NCI-H2081 treated with DMSO at 0.1 percent for 48 hours (cell line): Measurements from ENCODE around the gene SLCO3A1.

Experiments
- DNase-seq: peaks from one replicate; lab custom pipeline; 2025; lab: John Stamatoyannopoulos, UW

Gene SLCO3A1

DNA sequence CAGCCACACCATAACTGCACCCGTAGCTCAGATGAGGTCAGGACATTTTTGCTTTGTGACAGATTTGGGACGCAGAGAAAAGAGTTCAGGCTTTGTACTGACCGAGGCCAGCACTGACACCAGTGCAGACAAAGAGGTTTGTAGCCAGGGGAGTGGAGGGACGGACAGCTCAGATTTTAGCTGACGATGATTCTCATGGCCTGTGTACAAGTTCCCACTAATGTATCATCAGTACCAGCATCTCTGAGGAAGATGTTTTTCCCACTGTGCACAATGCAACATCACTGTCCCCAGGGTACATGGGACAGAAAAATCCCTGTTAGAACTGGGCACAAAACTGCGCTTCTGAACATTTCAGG, 112.7 kb downstream of the SLCO3A1 start:
- no peak for DNase-seq

DNA sequence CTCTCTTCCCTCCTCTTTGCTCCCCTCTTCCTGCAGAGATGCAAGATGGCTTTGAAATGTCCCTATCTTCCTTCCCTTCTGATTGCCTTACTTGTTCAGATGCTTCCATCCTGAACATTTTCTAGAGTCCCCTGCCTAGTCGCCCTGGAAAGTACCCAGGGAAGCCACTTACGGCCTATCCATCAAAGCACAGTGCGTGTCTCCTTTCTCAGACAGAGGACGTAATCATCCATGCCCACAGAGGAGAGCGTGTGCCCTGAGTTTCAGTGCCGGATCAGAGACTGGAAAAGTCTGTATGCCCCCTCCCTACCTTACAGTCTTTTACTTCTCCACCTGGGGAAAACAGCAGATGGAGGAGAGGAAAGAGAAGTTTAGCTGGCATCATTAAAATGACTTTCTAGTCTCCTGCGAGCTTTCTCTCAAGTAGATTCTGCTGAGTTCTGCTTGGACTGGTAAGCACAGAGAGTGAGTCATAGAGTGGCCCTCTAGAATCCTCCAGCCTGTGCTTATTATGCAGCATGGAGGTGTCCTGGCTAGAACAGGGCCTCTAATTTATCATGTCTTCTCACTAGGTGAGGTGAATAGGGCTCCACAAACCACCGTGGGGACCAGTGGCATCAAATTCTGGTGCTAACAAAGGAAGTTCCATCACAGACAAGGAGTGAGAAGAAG, 114.6 kb downstream of the SLCO3A1 start:
- DNase-seq: no peak

DNA sequence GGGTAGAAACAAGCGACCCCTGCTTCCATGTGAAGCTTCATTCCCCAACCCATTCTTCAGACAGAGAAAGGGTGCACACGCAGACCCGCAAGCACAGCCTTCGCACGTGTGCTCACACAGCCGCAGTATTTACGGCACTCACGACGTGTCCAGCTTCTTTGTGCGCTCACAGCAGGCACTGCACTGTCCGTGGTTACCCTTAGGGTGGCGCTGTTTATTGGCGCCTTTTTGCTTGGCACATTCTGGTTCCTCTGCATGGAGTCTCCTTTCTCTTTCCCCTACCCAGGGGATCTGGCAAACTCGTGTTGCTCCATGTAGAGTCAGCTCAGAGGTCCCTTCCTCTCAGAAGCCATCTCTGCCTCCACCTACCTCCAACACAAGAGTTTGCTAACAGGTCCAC, 115.1 kb downstream of the SLCO3A1 start:
- no peak for DNase-seq

DNA sequence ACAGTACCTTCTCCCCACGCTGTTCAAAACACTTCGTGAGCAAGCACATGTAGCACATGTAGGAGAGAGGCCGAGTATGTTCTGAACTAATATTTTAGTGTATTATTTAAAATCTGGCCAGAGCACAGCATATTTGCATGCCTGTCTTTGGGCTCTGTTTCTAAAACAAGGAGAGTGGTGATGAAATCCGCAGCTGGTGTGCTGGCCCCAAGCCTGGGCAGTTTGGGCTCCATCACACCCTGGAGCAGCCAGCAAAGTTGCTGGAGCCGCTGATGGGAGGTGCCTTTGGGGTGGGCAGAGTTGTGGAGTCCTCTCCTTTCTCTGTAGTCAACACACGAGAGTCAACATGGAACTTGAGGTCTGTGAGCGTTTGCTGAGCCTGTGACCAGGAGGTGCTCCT, 116.6 kb downstream of the SLCO3A1 start:
- DNase-seq: no peak

DNA sequence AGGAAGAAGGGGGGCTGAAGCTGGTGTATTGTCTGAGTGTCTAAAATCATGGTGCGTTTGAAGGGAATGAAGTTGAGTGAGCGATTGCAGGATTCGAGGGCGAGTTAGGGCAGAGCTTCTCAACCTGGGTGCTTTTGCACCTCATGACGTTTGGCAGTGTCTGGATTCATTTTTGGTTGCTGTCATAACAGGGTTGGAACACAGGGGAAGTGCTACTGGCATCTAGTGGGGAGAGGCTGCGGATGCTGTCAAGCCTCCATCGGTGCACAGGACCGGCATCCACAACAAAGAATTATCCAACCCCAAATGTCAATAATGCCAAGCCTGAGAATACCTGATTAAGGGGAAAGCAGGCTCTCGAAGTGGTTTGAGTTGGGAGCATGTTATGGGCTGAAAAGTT, 120.0 kb downstream of the SLCO3A1 start:
- no peak for DNase-seq

DNA sequence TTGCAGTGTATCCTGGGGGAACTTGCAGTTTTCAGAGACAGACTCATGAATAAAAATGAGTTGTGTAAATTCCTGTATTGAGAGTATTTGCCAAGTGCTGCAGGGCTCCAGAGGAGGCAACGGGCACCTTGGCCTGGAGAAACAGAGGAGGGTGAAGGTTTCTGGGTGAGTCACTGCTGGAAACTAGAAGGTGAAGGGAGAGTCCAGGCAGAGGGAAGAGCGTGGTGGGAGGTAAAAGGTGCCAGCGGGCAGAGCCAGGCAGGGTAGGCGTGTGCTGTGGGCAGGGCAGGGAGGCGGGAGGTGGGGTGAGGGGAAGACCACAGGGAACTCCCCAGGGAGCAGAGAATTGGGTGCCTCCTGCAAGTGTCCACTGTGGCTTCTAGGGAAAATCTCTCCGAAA, 120.8 kb downstream of the SLCO3A1 start:
- DNase-seq: no peak

DNA sequence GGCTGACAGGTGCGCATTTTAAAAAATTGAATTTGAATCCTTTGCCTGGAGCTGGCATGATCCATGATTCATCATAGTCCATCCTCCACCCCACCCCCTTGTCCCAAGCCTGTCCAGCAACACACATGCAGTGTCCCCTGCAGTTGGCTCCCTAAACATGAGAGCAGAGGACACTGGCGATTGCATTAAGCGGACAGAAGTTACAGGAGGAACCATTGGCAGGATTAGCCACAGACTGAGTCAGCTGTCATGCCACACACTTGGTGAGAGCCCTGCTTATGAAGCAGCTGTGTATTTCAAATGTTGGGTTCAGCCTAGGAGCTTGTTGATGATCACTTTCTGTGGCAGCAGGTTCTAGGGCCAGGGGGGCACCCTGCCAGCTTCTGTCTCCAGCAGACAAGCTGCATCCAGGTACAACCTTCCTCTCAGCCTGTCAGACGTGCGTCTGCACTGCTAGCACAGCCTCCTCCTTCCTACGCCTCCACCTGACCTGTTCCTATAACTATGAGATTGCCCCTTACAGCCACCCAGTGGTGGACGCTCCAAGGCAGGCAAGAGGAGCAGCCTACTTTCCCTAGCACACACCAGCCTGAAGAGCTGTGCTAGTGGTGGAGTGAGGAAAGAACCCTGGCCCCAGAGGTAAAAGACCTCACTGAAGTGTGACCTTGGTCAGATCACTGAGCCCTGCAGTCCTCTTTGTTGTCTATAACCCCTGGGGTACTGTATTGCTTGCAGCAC, 121.9 kb downstream of the SLCO3A1 start:
- DNase-seq: no peak

DNA sequence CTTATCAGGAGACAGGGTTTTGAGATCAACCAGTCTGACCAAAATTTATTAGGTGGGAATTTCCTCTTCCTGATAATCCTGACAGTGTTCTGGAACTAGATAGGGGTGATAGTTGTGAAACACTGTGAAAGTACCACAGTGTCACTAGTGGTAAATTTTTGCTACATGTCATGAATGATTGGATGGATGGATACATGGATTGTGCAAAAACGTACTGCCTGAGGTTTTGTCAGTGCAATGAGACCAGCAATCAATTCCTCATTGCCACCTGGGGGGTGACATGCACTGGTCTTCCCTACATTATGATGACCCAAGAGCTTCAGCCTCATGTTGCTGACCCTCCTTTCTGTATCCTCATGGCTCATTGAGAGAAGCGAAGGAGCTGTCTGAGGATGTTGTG, 123.5 kb downstream of the SLCO3A1 start:
- DNase-seq: no peak

DNA sequence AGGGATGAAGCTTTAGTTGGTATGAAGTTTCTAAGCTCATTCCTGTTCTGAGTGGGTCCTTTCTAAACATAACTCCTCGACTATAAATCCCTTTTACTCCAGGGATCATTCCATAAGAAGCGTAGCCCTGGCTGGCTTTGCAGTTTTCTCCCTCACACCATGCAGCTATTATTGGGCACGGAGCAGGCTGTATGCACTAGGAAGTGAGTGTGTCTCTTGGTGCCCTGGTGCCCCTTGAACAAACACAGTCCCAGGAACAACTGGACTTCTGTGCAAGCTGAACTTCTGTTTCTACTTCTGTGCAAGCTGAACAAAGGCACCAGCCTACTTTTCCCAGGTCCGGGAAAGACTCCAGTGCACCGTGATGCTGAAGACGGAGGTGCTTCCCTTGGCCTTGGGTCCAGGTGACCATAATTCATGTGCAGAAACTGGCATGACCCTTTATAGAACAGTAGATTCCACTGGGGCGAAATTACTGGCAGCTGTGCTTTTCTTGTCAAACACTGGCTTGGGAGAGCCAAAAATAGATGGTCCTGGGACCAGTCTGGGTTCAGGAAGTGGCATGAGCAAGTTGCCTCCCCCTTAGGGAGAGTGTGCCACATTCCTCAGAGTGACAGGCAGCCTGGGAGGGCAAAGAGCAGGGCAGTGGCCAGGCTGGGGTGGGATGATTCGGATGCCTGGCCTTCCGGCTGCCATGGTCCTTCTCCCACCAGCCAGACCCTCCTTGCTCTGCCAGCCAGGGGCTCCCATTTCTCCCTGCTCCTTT, 127.2 kb downstream of the SLCO3A1 start:
- no peak for DNase-seq

DNA sequence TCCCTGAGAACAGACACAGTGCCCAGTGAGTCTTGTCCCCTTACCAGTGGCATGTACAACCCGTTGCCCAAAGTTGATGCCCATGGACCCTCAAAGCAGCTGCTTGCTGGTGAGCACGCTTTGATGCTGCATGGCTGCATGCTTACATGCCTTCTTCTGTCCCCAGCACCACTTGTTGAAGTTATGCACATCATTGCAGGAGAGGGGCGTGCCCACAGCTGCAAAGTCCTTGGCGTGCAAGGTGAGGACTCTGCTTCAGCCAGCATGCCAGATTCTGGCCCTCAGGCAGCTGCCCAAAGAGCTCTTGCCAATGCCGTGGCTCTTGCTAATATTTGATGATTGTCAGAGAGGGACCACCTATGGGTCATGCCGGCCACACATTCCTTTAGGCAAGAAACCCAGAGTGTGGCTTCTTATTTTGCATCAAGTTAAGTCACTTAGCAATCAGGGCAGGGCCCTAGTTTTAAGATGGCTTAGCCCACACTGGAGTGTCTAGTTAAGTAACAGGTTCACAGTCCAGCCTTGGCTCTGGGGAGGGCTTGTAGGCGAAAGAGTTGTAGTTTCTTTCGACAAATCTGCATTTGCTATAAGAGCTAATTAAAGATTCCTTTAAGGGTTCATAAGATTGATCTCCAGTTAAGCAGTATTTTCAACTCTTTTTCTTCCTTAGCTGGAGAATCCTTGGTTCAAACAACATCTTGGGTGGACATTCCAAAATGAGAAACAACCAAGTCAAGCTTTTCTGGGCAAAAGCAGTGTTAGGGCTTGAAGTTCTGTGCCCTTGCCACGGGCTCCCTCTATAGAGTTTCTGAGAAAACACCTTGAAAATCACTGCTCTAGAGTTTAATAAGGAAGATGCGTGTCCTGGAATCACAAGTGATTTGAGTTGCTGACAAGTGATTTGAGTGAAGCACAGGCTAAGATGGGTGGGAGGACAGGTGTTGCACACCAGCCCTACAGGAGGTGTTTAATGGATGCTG, 128.6 kb downstream of the SLCO3A1 start:
- DNase-seq: no peak

DNA sequence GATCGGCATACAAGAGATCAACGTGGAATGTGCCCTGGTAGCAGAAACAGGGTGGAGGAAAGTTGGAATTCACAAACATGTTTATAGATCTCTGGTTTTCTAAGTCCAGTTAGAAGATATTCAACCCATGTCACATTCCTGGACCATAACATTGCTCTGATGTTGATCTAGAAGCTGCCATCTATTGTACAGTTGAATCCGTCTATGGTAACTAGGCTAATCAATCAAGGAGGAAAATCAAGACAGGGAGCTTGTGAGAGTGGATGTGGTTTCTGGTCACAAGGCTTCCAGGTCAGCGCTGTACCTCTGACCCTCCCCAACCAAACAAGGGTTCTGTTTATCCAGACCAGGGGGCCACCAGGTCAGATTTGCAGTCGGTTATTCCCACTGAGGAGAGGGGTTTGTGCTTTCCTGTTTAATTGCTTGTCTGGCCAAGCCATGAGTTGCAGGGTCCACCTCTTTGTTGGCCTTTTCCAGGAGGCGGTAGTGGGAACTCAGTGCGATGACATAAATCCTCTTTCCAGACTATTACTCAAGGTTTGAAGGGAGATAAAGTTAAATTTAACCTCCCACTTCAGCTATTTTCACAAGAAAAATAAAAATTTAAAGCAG, 130.3 kb downstream of the SLCO3A1 start:
- no peak for DNase-seq

DNA sequence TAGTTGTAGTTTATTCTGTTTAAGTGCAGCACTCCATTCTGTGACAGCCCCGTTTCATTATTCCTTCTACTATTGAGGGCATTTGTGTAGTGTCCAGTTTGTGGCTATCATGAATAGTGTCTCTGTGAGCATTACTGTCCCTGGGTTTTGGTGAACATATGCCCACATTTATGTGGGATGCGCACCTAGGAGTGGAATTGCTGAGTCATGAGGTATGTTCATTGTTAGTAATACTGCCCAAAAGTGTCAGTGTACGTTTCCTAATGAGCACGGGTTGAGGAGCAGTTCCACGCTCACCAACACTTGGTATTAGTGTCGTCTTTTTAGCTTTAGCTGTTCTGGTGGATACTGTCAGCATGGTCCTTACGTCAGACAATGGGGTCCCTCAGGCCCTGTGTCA, 131.8 kb downstream of the SLCO3A1 start:
- no peak for DNase-seq

DNA sequence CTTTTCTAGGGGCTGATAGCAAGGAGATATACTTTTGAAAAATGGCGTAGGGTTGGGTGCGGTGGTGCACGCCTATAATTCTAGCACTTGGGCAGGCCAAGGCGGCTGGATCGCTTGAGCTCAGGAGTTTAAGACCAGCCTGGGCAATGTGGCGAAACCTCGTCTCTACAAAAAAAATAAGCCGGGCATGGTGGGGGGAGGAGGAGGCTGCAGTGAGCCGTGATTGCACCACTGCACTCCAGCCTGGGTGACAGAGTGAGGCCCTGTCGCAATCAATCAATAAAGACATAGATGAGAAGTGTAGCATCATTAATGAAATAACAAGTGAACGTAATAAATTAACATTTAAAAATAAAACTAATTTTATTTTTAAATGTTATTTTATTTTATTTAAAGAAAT, 134.6 kb downstream of the SLCO3A1 start:
- DNase-seq: no peak

DNA sequence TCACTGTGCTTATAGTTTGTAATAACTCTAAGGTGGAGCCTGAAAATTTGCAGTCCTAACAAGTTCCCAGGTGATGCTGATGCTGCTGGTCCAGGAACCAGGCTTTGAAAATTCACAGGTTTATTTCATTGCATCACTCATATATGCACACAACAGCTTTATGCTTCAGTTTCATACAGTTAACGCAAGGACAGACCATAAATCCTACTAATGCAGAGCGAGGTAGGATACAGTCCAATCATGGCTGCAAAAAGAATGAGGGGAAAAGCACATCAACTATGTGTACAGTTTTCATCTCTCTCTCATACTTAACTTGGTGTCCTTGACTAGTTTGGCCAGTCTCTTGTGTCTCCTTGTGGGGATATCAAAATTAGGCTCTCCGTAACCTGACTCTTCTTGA, 135.1 kb downstream of the SLCO3A1 start:
- no peak for DNase-seq

DNA sequence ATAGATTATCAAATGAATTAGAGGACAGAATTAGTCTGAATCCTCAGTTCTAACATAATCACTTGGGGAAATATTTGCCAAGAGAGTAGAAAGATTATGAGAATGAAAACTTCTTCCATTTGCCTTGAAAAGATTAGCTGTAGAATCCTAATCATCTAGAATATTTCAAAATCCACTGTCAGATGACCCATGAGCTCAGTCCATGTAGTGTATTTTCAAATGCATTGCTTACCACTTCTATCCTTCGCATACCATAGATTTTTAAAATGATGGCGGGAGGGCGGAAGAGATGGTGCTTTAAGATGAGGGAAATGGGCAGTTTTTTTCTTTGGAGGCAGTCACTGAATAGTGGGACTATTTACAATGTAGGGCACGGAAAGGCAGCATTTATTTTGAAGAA, 136.3 kb downstream of the SLCO3A1 start:
- DNase-seq: no peak

DNA sequence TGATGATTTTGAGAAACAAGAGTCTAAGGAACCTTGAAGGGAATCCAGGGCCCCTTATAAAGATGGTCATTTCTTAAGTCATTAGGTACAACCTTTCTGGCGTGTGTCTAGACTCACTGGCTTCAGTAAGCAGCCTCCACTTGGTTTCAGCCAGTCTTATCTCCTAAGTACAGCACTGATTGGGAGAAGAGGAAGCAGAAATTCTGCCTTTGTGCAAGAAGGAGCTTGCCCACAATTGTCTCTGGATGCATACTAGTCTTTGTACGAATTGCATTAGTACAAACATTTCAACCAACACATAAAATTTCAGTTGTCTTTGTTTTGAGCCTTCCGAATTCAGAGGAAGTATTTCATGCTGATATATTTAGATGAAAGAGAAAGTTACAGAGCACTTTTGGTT, 139.4 kb downstream of the SLCO3A1 start:
- no peak for DNase-seq

DNA sequence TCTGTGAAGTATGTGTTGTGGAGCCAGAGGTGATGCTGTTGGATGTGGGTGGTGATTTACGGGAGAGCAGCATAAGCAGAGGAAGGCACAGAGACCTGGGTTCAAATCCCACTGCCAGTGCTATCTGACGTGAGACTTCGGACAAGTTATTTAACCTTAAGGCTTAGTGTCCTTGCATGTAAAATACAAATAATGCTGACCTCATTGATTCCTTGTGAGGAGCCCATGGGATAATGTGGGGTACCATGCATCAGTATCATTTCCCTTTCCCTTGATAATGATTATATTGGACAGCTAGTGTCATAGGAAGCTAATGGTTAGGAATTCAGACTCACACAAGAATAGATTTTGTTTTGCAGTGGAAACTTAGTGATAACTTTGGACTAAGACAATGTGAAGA, 141.6 kb downstream of the SLCO3A1 start:
- no peak for DNase-seq

DNA sequence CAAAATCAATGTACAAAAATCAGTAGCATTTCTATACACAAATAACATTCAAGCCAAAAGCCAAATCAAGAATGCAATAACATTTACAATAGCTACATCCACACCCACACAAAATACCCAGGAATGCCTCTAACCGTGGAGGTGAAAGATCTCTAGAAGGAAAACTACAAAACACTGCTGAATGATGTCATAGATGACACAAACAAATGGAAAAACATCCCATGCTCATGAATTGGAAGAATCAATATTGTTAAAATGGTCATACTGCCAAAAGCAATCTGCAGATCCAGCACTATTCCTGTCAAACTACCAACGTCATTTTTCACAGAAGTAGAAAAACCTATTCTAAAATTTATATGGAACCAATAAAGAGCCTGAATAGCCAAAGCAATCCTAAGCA, 143.7 kb downstream of the SLCO3A1 start:
- no peak for DNase-seq

DNA sequence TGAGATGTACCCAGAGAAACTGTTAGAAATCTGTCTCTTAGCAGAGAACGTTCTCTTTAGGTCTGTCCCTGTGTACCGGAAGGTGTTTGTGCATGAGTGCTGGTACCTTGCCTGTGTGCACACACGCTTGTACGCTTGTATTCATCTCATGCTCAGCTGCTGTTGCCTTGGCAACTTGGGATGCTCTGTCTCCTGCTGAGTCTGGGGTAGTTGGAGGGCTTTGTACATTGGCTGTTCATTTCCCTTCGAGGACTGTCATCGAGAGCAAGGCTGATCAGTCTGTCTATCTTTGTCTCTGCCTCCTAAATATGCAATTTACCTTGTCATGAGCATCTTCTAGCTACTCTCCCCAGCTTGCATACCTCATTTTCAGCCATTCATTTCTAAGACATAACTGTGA, 147.2 kb downstream of the SLCO3A1 start:
- no peak for DNase-seq

DNA sequence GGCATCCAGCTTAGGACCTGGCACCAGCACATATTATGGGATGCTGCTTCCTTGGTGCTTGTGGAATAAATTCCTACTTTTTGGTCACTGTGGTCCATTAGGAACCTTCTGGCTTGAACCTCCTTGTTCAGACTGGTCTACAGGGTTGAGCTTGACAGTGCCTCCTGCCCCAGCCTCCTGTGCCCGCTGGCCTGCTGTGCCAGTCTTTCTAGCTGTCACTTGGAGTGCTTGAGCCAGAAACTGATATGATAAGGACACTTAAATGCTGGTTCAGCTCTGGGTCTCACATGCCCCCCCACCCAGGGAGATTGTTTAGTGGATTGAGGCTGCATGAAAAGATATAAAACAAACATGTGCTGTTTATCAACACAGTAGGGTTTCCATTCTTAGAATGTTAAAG, 147.8 kb downstream of the SLCO3A1 start:
- DNase-seq: no peak

DNA sequence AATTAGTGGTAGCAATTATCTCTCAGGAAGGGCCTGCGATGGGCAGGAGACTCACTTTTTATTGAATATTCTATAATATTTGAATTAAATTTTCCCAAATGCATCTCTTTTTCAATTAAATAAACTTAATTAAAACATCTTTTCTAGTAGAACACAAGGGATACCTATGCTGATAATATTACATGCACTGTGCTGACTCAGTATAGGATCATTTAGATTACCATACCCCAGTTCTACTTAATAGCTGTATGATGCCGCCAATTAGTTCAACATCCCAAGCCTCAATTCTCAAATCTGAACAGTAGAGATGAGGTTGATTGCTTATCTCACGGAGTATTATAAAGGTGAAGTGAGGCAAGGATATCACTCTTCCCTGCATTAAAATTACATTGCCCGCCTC, 149.2 kb downstream of the SLCO3A1 start:
- no peak for DNase-seq
